Neuron (in vitro differentiated cells): ENCODE measurements around the gene ACTL10.

Source experiments
- H2AFZ ChIP-seq: one replicate; pipeline ENCODE4 v1.6.1; 2013; ENCODE audit warnings: low read depth, mild to moderate bottlenecking, inconsistent platforms, low read length, moderate library complexity
- H3K27me3 ChIP-seq: one replicate; pipeline ENCODE4 v1.6.1; 2013; ENCODE audit warnings: low read length; ENCODE audit not compliant: insufficient read depth
- H3K36me3 ChIP-seq: one replicate; pipeline ENCODE4 v1.6.1; 2013; ENCODE audit warnings: low read length; ENCODE audit not compliant: insufficient read depth
- H3K4me1 ChIP-seq: one replicate; pipeline ENCODE4 v1.6.1; 2013; ENCODE audit warnings: low read length; ENCODE audit not compliant: insufficient read depth
- H3K4me3 ChIP-seq: 2 replicates; pipeline ENCODE4 v1.5.1; 2013; ENCODE audit warnings: mild to moderate bottlenecking, low read length, moderate library complexity
- H3K9me3 ChIP-seq: one replicate; pipeline ENCODE4 v1.6.1; 2013; ENCODE audit warnings: low read length

The ACTL10 gene

GRCh38 chr20:33709398-33709797, 42.7 kb downstream of the ACTL10 start:
- Histone ChIP-seq H3K36me3 (no peaks in the 10 kb centered on the region), H3K9me3 (no peaks in the 10 kb centered on the region), H2AFZ (no peak overlapping the region), H3K4me3 (no peak overlapping the region), H3K27me3 (no peaks in the 10 kb centered on the region), H3K4me1 (no peaks in the 10 kb centered on the region)

GRCh38 chr20:33709905-33710541, 43.3 kb downstream of the ACTL10 start:
- H3K36me3 ChIP-seq, result no peaks in the 10 kb centered on the region
- no peaks in the 10 kb centered on the region for H3K4me1 ChIP-seq
- no peak overlapping the region for H3K4me3 ChIP-seq
- H3K9me3 ChIP-seq, result no peaks in the 10 kb centered on the region
- H2AFZ ChIP-seq, result no peak overlapping the region
- no peaks in the 10 kb centered on the region for H3K27me3 ChIP-seq

GRCh38 chr20:33710681-33711445, 44.1 kb downstream of the ACTL10 start:
- Histone ChIP-seq H3K9me3 (no peaks in the 10 kb centered on the region), H3K36me3 (no peaks in the 10 kb centered on the region), H3K4me1 (no peaks in the 10 kb centered on the region)

GRCh38 chr20:33711446-33711738, 44.6 kb downstream of the ACTL10 start:
- no peak overlapping the region for H3K4me3 ChIP-seq
- H3K9me3 ChIP-seq, result no peaks in the 10 kb centered on the region
- H3K36me3 ChIP-seq, result no peaks in the 10 kb centered on the region
- H2AFZ ChIP-seq, result no peak overlapping the region
- no peaks in the 10 kb centered on the region for H3K27me3 ChIP-seq
- H3K4me1 ChIP-seq, result no peaks in the 10 kb centered on the region

More at GRCh38 chr20:33710681-33711445, 44.1 kb downstream of the ACTL10 start:
- Histone ChIP-seq H3K4me3 (no peak overlapping the region), H3K27me3 (no peaks in the 10 kb centered on the region), H2AFZ (no peak overlapping the region)

GRCh38 chr20:33713865-33714367, 47.2 kb downstream of the ACTL10 start:
- Histone ChIP-seq H3K4me3 (no peak overlapping the region), H3K27me3 (no peaks in the 10 kb centered on the region), H3K36me3 (no peaks in the 10 kb centered on the region), H3K9me3 (no peaks in the 10 kb centered on the region), H2AFZ (no peak overlapping the region), H3K4me1 (no peaks in the 10 kb centered on the region)

- Histone ChIP-seq H3K36me3 (no peaks in the 10 kb centered on the region), H3K9me3 (no peaks in the 10 kb centered on the region), H2AFZ (no peak overlapping the region), H3K4me1 (no peaks in the 10 kb centered on the region), H3K4me3 (no peak overlapping the region), H3K27me3 (no peaks in the 10 kb centered on the region)
Observed at GRCh38 chr20:33716498-33716897, 49.8 kb downstream of the ACTL10 start.
